Left ventricle myocardium inferior (tissue), 1 donor: Measurements from ENCODE around the gene P2RY1. TPM values are rescaled to one million over a fixed set of nuclear protein-coding genes. Genes with fewer than 3 reads are reported as not detected.
A peak's percentile ranks its signal among the peaks of the same experiment; 100 is the strongest.
"Not testable (repeated sequence)": the region's sequence is repeated elsewhere in the genome, so short reads cannot be mapped to it uniquely, and the experiment has no call there.

Experiments used
- DNase-seq: peaks from one replicate; pipeline ENCODE4 v3.0.0-alpha.2; 2020
- H3K27ac ChIP-seq: fragments of 200-600 bp; replicated peaks from 2 replicates; pipeline ENCODE4 v1.8.0; 2021
- H3K27me3 ChIP-seq: fragments of 200-600 bp; 2 replicates; pipeline ENCODE4 v1.8.0; 2021; ENCODE audit warnings: low read depth
- H3K36me3 ChIP-seq: fragments of 200-600 bp; 2 replicates; pipeline ENCODE4 v1.8.0; 2021
- H3K4me1 ChIP-seq: fragments of 200-600 bp; 2 replicates; pipeline ENCODE4 v1.8.0; 2021
- H3K4me3 ChIP-seq: fragments of 200-600 bp; 2 replicates; pipeline ENCODE4 v1.8.0; 2021; ENCODE audit warnings: mild to moderate bottlenecking, moderate library complexity
- H3K9me3 ChIP-seq: fragments of 200-600 bp; replicated peaks from 2 replicates; pipeline ENCODE4 v1.8.0; 2021
- intact Hi-C: fragments of 100-400 bp; cut with micrococcal nuclease; formaldehyde crosslinking; loops from one replicate; pipeline ENCODE4 v1.11.0; 2022
- total RNA-seq: library from RNA; stranded (reverse); fragmentation: NEBNext Ultra II Directional; extraction: Animal tissue kit (Norgen Biotek cat#: 25700); gene quantifications from one replicate; pipeline ENCODE4 v1.2.1, GENCODE V29; 2021
- TF ChIP-seq, protein P1 (sequence below): fragments of 200-600 bp; IDR thresholded peaks from 2 replicates; pipeline ENCODE4 v1.8.0; 2021; ENCODE audit warnings: antibody characterized with exemption, mild to moderate bottlenecking, borderline replicate concordance
- donor health status: DM: no; HTN: yes; CAD: no; lungs with severe emphysema.

P2RY1 gene
- total RNA-seq, 1 donor from 2014 or later, result 11.2 TPM

DNA sequence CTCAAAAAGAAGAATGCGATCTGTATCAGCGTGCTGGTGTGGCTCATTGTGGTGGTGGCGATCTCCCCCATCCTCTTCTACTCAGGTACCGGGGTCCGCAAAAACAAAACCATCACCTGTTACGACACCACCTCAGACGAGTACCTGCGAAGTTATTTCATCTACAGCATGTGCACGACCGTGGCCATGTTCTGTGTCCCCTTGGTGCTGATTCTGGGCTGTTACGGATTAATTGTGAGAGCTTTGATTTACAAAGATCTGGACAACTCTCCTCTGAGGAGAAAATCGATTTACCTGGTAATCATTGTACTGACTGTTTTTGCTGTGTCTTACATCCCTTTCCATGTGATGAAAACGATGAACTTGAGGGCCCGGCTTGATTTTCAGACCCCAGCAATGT lies 1.3 kb downstream of the P2RY1 start:
- H3K27me3 ChIP-seq, result no peaks in the 10 kb centered on the region
- TF ChIP-seq, protein P1, sequence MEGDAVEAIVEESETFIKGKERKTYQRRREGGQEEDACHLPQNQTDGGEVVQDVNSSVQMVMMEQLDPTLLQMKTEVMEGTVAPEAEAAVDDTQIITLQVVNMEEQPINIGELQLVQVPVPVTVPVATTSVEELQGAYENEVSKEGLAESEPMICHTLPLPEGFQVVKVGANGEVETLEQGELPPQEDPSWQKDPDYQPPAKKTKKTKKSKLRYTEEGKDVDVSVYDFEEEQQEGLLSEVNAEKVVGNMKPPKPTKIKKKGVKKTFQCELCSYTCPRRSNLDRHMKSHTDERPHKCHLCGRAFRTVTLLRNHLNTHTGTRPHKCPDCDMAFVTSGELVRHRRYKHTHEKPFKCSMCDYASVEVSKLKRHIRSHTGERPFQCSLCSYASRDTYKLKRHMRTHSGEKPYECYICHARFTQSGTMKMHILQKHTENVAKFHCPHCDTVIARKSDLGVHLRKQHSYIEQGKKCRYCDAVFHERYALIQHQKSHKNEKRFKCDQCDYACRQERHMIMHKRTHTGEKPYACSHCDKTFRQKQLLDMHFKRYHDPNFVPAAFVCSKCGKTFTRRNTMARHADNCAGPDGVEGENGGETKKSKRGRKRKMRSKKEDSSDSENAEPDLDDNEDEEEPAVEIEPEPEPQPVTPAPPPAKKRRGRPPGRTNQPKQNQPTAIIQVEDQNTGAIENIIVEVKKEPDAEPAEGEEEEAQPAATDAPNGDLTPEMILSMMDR, result no peak
- H3K4me1 ChIP-seq, result peaks cover 58% of the 10 kb centered on the region
- intact Hi-C loops, result no loop called here
- H3K36me3 ChIP-seq, result no peaks in the 10 kb centered on the region
- H3K4me3 ChIP-seq, result peak overlapping the region; percentile 90
- no peak for DNase-seq
- H3K9me3 ChIP-seq, result no peaks in the 10 kb centered on the region
- H3K27ac ChIP-seq, result no peak overlapping the region

DNA sequence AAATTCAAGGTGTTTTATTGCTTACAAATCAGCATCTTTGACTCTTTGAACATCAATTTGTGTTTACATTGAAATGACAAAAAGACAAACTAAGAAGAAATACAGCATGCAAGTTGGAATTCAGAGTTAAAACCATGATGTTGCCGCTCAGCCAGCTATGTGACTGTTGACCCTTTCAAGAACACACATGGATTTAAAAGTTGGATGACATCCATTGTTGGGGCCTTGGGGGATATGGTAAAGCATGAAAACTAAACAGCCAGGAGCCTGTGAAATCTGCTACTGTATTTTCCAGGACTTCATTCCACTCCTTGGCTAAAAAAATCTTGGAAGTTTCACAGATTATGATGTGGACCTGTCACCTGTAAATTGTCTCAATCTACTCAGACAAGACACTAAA lies 4.6 kb downstream of the P2RY1 start:
- no peak overlapping the region for H3K4me3 ChIP-seq
- TF ChIP-seq, protein P1, result no peak
- H3K27ac ChIP-seq, result no peak overlapping the region

DNA sequence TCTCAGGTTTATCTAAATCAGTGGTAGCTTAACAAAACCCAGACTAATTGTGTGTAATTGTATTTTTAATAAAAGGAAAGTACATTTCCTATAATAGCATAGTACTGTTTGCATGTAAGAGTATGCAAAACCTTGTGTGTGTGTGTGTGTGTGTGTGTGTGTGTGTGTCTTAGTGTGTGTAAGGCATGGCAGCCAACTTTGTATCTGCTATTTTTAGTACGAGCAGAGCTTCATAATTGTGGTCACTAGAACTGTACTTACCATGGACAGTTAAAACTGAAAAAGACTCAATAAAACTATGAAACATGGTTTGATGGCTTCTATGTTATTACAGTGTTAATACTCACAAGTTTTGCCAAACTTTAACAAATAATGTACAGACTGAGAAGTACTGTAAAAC lies 6.2 kb downstream of the P2RY1 start:
- no peaks in the 10 kb centered on the region for H3K36me3 ChIP-seq
- peaks cover 40% of the 10 kb centered on the region for H3K4me1 ChIP-seq
- H3K27ac ChIP-seq, result no peak overlapping the region
- no peak for DNase-seq
- H3K4me3 ChIP-seq, result no peak overlapping the region
- intact Hi-C loops, result no loop called here
- peaks cover 1% of the 10 kb centered on the region for H3K9me3 ChIP-seq
- no peaks in the 10 kb centered on the region for H3K27me3 ChIP-seq
- TF ChIP-seq, protein P1, result no peak

More for the DNA sequence above, 4.6 kb downstream of the P2RY1 start:
- no peaks in the 10 kb centered on the region for H3K9me3 ChIP-seq
- no peaks in the 10 kb centered on the region for H3K27me3 ChIP-seq
- no peak for DNase-seq
- H3K36me3 ChIP-seq, result no peaks in the 10 kb centered on the region
- intact Hi-C loops, result no loop called here
- peaks cover 56% of the 10 kb centered on the region for H3K4me1 ChIP-seq

DNA sequence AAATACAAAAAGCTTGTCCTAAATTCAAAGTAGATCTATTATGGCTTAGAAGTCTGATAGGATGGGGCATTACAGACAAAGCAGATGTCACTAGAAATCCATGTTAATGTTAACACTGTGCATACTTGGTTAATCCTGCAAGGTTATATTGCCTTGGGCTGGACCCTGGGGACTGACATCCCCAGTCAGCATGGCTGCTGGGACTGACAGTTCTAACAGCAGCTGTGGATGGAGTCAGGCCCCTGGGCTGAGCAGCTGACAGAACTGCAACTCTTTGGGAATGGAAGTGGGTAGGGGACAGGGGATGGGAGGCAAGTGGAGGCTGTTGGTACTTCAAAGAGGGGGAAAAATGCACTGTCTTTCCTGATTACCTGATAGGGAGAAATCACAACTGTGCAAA lies 7.5 kb downstream of the P2RY1 start:
- Histone ChIP-seq H3K4me1 (peaks cover 28% of the 10 kb centered on the region), H3K27me3 (no peaks in the 10 kb centered on the region), H3K27ac (no peak overlapping the region), H3K9me3 (peaks cover 14% of the 10 kb centered on the region), H3K4me3 (no peak overlapping the region), H3K36me3 (no peaks in the 10 kb centered on the region)
- intact Hi-C loops, result no loop called here
- DNase-seq, result no peak
- TF ChIP-seq, protein P1, result no peak

DNA sequence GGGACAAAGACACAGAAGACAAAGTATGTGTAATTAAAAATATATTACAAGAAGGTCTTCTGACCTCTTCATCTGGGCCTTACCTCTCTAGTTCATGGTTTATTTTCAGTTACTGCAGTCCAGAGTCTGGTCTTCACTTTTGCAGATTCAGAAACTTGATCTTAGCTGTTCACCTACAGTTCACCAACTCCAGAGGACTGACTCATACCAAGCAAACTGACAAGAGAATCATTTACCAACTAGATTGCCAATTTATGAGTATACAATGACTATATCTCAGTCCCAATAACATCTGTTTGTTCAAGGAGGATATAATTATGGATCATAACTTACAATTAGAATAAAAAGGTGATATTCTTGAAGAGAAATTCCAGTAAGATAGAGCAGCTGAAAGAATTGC lies 9.0 kb downstream of the P2RY1 start:
- H3K9me3 ChIP-seq, result peaks cover 16% of the 10 kb centered on the region
- TF ChIP-seq, protein P1, result no peak
- no peaks in the 10 kb centered on the region for H3K36me3 ChIP-seq
- no peak overlapping the region for H3K4me3 ChIP-seq
- DNase-seq, result no peak
- peaks cover 13% of the 10 kb centered on the region for H3K4me1 ChIP-seq
- no peaks in the 10 kb centered on the region for H3K27me3 ChIP-seq
- intact Hi-C loops, result no loop called here
- H3K27ac ChIP-seq, result no peak overlapping the region

DNA sequence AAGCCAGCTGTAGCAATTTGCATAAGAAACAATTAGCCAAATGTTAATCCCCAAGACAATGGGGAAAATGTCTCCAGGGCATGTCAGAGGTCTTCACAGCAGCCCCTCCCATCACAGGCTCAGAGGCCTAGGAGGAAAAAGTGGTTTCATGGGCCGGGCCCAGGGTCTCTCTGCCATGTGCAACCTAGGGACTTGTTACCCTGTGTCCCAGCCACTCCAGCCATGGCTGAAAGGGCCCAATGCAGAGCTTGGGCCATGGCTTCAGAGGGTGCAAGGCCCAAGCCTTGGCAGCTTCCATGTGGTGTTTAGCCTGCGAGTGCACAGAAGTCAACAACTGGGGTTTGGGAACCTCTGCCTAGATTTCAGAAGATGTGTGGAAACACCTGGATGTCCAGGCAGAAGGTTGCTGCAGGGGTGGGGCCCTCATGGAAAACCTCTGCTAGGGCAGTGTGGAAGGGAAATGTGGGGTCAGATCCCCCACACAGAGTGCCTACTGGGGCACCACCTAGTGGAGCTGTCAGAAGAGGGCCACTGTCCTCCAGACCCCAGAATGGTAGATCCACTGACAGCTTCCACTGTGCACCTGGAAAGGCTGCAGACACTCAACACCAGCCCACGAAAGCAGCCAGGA lies 11.8 kb downstream of the P2RY1 start:
- peaks cover 16% of the 10 kb centered on the region for H3K9me3 ChIP-seq
- H3K27me3 ChIP-seq, intact Hi-C loops, DNase-seq, H3K27ac ChIP-seq, H3K4me1 ChIP-seq, H3K36me3 ChIP-seq, H3K4me3 ChIP-seq: not testable (repeated sequence)

DNA sequence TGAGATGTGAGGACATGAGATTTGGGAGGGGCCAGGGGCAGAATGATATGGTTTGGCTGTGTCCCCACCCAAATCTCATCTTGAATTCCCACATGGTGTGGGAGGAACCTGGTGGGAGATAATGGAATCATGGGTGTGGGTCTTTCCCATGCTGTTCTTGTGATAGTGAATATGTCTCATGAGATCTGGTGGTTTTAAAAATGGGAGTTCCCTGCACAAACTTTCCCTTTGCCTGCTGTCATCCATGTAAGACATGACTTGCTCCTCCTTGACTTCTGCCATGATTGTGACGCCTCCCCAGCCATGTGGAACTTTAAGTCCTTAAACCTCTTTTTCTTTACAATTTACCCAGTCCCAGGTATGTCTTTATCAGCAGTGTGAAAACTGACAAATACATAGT lies 12.7 kb downstream of the P2RY1 start:
- H3K9me3 ChIP-seq, result peaks cover 16% of the 10 kb centered on the region
- H3K36me3 ChIP-seq, H3K4me1 ChIP-seq, H3K4me3 ChIP-seq, DNase-seq, H3K27ac ChIP-seq, intact Hi-C loops, H3K27me3 ChIP-seq: not testable (repeated sequence)
